ENCODE data around the gene PLIN1. TPM values are rescaled to one million over a fixed set of nuclear protein-coding genes. Genes with fewer than 3 reads are reported as not detected.
A peak's percentile ranks its signal among the peaks of the same experiment; 100 is the strongest.

Gene PLIN1
- total RNA-seq, 1 donor from 2014 or later: 119 TPM

DNA sequence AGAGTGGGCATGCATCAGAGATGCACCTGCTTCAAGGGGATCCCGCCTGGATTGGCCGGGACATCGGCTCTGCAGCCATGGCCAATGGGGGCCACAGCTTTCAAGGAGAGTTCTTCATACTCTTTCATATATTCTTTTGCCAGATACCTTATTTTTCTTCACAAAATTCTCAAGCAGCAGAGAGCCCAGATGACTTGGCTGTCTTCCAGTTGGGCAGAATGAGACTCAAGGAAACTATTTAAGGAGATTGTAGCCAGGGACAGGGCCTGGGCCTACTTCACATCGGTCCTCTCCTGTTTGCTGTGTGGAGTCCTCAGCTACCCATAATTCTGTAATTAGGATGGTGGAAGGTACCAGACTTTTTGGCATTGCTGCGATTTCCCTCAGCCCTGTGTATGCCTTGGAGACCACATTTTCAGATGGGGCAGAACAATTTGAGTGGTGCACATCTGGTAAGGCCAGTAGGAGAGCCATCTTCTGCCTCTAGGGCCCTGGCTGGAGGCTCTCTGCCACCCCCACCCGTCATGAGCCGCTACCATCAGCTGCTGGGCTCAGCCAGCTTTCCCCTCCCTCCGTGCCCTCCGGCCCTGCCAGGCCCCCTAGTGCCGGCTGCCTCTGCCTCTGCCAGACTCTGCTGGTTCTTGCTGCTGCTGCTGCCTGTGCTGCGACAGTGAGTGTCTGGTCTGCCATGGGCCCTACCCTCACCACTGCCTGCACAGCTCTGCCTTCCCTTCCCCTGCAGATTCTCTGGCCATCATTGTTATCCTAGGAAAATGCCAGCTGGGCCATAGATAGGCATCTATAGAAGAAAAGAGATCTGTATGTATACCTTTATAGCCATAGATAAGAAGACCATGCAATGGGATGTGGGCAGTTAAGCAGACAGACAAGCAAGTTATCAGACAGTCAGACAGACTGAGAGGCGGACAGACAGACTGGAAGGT, 6.7 kb downstream of the PLIN1 start:
- DNase-seq: no peak

DNA sequence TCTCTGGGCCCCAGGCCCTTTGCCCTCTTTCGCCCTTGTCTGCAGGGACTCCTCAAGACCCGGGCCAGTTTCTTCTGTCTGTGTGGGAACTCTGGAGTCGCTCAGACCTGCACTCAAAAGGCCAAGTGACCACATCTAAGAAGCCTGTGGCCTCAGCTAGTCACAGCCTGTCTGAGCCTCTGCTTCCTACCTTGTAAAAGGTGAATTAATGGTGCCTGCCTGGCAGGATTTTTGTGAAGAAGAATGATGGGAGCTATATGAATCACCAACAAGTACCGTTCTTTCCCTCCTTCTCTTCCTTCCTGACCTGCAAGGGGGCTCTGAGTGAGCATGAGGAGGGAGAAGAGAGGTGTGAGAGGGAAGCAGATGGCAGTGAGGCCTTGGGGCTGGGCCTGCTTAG, 7.5 kb downstream of the PLIN1 start:
- DNase-seq: no peak

DNA sequence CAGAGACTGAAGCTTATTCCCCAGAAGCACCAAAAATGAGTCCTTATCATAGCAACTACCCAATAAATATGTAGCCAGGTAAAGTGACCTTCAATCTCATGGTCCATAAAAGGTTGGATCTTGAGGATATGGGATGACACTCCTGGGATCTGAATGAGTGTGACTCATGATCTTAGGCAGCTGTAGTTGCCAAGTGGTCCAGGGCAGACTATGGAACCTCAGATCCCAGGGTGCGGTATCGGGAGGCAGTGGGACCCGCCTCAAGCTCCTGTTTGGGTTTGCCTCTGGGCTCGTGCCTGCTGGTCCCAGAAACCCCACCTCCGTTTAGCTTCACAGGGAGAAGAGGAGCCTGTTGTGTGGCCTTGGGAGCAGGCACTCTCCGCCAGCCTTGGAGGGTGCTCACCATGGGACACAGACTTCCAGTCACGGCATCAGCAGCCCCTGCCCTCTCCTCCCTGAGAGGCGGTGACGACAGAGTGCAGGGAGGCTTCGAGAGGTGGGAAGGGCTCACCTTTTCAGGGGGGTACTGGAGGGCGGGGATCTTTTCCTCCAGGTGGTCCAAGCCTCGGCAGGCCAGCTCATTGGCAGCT, 8.1 kb downstream of the PLIN1 start:
- no peak for DNase-seq

DNA sequence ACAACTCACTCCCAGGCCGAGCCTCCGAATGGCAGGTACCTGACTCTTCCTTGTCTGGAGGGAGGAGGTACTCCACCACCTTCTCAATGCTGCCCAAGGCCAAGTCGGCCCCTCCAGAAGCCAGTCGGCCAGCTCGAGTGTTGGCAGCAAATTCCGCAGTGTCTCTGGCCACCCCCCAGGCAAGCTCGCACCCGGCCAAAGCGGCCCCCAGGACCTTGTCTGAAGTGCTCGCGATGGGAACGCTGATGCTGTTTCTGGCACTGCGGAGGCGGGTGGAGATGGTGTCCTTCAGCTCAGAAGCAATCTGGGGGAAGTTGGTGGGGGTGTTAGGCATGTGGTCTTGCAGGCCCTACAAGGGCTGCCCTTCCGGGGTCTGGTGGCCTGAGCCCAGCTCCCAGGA, 9.2 kb downstream of the PLIN1 start:
- DNase-seq: no peak

DNA sequence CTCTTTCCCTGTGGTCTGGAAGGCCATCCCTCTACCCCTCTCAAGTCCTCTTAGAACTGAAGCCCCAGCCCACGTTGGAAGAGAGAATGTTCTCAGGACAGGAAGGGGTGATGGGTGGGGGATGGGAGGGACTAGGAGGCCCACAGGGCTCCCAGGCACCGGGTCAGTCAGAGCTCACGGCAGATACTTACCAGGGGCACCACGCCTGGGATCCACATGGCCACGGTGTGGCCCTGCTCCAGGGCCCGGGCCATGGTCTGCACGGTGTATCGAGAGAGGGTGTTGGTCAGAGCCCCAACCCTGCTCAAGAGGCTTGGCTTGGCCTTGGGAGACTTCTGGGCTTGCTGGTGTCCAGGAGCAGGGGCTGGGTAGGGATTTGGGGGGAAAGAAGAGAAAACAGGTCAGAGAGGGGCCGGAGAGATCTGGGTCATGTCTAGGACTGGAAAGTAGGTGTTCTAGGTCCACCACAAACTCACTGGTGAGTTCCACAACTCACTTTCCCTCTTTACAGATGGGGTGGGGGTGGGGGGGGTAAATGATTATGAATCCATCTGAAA, 9.8 kb downstream of the PLIN1 start:
- no peak for DNase-seq

DNA sequence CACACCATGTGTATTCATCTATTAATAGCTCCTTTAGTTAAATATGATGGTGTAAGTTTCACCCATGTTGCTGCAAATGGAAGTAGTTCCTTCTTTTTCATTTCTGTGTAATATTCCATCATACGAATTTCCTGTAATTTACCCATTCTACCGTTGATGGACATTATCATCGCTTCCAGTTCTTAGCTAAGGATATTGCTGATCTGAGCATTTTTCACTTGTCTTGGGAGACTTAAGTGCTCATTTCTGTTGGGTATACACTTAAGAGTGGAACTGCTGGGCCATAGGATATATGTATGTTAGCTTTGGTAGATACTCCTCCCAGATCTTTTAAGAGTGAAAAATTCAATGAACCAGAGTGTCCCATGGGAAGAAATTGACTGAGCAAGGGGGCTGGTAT, 11.0 kb downstream of the PLIN1 start:
- no peak for DNase-seq

DNA sequence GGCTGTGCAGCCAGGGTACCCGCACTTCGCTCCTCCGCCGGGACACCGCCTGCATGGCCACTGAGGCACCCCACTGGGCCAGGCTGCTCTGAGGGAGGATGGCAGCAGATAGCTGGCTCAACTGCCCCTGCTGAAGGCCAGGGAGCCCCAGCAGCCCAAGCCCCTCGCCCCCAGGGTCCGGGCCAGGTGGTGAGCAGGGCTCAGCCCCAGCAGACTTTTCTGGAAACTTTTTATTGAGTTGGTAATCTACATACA, 11.5 kb downstream of the PLIN1 start:
- DNase-seq: no peak

DNA sequence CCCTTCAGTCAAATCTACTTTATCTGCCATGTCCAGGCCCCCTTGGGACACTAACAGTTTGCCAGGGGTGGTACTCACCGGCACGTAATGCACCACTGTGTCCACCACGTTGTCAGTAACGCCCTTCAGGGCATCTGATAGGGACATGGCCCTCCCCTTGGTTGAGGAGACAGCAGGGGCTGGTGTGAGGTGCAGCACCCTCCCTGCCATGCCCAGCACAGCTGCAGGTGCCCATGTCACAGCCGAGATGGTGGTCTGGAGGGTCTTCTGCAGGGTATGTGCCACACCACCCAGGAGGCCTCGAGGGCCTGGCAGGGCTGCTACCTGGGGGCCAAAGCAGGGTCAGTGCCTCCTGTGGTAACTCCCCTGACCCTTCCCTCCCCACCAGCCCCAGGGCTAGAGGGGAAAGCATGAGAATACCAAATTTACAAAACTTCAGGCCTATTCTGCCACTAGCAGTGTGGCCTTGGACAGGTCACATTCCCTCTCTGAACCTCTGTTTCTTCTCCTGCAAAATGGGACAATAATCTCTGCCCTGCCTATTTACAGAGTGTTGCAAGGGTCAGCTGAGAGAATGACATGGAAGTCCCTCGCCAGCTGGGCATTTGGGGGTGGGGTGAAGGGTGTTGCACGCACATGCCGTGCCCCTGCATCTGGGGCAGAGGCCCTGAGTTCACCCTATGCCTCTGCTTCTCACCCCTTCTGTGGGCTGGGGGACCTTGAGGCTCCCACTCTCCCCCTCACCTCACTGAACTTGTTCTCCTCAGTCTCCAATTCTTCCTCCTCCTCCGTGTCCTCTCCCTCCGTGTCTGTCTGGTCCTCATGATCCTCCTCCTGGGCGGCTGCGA, 12.1 kb downstream of the PLIN1 start:
- DNase-seq: no peak

DNA sequence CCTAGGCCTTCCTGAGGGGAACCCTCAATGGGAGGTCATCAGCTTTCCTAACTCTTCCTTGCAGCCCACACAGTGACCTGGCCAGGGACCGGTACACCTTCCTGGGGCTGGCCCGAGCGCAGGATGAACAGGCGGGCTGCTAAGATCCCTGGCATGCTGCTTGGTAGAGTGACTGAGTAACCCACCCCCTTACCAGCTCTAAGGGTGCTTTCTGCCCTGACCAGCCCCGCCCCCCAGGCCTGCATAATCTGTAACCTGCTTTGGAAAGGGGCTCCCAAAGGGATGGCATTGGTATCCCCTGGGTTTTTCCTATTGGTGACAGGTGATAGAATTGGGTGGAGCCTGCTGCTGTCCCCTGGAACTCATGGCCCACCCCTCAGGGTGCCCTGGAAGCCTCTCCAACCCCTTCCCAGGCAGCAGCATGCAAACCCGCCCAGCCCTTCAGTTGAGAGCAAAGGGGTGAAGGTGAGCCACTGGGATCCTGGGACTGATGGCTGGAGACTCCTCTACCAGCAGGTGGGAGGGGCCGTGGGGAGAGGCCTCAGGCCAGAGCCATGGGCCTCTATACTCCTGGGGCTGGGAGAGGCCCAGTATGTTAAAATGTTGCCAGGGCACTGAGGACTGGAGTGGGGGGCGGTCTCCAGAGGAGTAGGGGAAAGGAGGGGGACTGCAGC, 12.8 kb downstream of the PLIN1 start:
- DNase-seq: no peak

DNA sequence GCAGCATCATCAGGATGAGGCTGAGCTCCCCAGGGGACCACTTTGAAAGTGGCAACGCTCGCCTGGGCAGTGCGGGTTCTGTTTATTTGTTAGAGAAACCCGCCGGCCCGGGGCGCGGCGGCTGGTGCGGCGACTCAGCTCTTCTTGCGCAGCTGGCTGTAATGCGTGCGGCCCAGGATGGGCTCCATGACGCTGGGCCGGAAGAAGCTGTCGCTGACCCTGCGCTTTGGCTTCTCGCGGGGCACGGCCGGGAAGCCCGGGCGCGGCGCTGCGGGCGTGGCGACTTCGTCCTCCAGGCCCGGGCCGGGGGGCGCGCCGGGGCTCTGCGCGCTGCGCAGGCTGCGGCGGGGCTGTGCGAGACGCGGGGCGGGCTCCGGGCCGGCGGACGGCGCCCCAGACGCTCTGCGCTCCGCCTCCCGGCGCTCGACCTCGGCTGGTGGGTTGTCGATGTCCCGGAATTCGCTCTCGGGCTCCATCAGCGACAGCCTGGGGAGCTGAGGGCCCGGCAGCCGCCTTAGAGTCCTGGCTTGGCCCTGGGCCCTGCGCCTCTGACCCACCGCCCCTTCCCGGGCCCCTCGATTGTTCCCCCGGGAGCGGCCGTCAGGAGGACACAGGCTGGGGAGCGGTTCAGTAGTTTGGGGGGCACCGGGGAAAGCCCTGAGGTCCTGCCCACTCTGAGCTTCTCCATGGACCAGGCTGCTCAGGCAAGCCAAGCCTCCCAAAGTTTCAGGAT, 13.6 kb downstream of the PLIN1 start:
- no peak for DNase-seq

DNA sequence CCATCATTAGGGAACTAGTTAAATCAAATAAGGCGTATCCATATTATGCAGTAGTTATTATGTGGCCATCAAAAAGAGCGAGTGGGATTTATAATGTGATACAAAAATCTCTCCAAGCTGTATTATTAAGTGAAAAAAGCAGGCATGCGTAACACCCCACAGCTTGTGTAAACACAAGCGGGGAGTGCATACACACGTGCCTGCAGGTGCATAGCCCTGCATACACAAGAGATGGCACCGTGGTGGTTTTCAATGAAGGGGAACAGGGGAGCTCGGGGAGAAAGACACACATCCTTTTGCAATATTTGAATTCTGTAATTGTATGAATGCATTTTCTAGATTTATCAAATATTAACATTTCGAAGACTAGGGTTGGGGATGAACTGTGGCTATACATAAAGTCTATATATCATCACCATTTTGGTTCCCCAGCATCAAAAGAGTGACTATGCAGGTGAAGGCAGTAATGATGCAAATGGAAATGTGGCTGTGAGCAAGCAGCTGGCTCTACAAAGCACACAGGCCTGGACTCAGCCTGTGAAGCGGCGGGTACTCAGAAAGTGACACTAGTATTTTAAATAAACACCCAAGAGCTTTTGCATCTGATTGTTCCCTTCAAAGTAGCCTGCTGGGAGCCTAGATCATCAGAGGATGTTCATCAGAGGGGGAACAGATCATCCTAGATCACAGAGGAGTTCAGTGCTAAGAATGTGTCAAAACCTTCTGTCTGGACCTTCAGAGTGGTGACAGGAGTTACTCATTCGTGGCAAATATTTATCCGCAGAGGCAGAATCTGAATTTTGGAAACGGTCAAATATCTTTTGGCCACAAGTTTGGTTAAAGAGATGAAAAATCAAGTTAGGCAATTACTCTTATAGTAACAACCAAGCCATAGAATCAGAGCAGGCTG, 14.5 kb downstream of the PLIN1 start:
- no peak for DNase-seq

DNA sequence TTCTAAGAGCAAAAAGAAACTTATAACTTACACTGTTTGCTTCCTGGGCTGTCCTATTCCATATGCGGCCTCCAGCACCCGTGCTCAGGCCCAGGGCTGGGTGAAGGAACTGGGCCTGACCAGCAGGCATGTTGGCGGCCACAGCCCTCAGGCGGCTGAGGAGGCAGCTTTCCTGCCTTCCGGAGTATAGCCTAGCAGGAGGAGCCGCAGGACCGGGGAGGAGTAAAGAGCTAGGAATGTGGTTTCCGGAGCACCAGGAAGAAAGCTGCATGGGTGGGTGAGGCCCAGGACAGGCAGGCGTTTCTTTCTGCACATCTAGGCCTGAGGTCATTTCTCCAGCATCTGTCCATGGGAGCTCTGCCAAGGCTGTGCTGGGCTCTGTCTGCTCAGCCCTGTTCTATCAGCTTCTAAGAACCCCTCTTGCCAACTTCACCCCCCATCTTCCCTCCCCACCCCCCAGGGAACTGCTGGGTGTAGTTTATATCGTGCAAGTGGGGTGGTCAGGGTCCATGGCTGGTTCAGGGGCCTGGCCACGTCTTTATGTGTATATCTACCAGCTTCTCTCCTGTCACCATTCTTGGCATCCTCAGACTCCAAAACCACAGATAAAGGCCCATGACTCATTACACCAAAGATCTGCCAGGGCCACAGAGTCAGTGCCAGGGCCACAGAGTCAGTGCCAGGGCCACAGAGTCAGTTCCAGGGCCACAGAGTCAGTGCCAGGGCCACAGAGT, 16.1 kb downstream of the PLIN1 start:
- peak; percentile 80 for DNase-seq

DNA sequence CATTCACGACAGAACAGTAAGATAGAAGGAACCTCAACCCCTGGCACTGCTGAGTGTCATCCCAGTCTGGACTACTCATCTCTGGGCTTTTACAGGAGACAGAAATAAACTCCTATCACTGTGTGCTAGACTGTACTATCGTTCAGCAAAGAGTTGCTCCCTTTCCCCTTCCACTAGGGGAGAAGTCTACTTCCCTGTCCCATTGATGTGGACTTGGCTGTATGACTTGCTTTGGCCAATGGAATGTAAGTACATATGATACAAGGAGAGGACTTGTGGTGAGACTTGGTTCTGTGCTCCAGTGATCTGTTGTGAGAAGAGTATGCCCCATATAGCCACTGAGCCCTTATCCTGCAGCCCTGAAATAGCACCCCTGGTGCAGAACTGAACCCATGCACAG, 18.6 kb downstream of the PLIN1 start:
- no peak for DNase-seq

DNA sequence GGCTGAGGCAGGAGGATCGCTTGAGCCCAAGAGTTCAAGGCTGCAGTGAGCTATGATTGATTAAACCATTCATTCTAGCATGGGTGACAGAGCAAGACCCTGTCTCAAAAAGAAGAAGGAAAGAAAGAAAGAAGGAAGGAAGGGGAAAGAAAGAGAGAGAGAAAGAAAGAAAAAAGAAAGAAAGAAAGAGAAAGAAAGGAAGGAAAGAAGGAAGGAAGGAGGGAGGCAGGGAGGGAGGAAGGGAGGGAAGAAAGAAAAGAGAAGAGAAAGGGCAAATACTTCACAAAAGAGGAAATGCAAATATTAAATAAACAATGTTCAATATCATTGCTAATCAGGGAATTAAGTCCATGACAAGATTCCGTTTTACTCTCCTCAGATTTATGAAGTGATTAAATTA, 19.9 kb downstream of the PLIN1 start:
- no peak for DNase-seq

DNA sequence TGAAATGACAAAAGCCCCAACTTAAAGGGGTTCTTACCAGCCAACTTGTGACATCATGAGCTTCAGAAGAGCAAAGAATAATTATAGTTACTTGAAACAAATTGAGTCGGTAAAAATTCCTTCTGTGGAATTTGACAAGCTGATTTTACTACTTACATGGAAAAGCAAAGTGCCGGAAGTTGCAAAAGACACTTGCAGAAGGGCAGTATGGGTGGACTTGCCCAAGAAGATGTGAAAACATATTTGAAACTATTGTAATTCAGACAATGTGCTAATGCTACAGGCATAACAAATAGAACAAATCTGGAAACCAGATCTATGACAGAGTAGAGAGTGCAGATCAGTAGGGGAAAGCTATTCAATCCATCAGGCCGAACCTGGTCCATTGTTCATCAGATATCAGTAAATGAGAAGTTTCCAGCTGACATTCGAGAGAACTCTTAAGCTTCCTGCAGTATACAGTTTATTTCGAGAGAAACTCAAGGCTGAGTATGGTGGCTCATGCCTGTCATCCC, 21.4 kb downstream of the PLIN1 start:
- DNase-seq: no peak

DNA sequence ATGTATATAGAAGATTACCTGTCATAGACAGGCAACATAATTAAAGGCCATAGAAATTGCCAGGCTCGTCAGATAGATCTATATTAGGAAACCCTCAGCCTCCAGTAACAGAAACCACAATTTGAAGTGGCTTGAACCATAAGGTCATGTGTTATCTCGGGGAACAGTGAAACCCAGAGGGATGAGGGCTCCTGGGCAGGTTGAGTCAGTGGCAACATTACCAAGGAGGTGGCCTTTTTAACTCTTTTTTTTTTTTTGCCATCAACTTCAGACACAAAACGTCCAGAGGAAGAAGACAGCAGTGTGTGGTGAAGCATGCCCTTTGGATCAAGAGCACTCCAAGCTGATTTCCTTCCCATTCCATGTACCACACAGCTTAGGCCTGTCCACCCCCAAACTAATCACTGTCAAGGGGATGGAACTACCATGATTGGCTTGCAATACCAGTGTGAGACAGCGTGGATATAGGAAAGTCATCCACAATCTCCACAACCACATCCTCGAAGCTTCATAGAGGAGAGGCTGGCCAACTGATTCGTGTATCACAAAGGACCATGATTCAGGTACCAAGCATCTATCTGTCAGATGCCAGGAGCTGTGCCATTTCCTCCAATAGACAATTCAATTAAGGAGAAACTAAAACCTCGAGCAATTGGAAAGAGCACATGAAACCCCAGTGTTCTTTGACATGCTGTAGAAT, 22.9 kb downstream of the PLIN1 start:
- DNase-seq: no peak

DNA sequence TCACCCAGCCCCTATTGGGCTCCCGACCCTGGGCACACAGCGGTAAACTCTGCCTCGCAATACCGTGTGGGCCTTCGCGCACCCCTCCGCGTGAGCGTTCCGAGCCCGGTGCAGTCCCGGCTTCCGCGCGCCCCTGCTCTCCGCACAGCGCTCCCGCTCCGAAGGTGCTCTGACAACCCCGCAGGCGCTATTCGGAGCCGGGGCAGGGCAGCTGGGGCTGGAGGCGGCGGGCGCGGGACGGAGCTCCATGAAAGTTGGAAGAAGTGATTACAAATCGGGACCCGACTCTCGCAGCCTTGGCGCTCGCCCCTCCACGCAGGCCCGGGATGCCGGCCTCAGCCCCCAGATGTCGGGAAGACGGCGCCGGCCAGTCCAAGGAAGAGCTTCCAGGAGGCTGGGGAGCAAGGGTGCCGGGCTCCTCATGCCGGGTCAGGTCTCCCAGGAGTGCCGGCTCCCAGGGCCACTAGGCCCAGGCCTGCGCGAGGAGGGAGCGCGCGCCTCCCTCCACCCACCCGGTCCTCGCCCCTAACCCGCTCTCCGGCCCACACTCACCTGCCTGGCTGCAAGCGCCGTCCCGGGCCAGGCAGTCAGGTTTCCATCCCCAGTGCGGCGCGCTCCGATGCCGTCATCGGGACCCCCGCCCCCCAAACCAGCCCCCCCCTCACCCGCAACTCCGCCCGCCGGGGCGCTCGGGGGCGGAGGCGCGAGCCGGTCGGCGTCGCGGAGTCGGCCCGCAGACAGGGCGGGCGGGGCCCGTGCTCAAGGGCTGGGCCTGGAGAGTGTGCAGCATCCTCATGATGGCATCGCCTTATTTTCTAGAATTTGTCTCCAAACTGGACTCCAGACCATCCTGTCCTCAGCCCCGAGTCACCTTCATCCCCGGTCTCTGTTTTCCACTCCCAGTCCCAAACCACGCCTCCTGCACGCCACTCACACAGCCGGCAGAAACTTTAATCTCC, 24.0 kb downstream of the PLIN1 start, which contains the start of gene KIF7:
Gene KIF7, minus strand, starts transcription at position 621 of the 959 bp plus-strand sequence. CDS start 2,537 bp downstream, outside the sequence.
- DNase-seq: peak; percentile 48

Data from skin of body (tissue), 2 donors.